ENCODE measurements around the gene CAPN3. TPM values are rescaled to one million over a fixed set of nuclear protein-coding genes. Genes with fewer than 3 reads are reported as not detected.

The CAPN3 gene
- total RNA-seq, 4 donors from 2014 or later = 2.3 to 7.5 (median 4.7) TPM

- no peak for TF ChIP-seq POLR2AphosphoS5 (IDR thresholded peaks at IDR 0.05)
- TF ChIP-seq, protein P1, sequence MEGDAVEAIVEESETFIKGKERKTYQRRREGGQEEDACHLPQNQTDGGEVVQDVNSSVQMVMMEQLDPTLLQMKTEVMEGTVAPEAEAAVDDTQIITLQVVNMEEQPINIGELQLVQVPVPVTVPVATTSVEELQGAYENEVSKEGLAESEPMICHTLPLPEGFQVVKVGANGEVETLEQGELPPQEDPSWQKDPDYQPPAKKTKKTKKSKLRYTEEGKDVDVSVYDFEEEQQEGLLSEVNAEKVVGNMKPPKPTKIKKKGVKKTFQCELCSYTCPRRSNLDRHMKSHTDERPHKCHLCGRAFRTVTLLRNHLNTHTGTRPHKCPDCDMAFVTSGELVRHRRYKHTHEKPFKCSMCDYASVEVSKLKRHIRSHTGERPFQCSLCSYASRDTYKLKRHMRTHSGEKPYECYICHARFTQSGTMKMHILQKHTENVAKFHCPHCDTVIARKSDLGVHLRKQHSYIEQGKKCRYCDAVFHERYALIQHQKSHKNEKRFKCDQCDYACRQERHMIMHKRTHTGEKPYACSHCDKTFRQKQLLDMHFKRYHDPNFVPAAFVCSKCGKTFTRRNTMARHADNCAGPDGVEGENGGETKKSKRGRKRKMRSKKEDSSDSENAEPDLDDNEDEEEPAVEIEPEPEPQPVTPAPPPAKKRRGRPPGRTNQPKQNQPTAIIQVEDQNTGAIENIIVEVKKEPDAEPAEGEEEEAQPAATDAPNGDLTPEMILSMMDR (IDR thresholded peaks at IDR 0.05) = no peak
- no peak for TF ChIP-seq EP300 (IDR thresholded peaks at IDR 0.05)
- TF ChIP-seq POLR2A (IDR thresholded peaks at IDR 0.05; ENCODE audit: low read depth) = no peak
Observed at GRCh38 chr15:42354824-42355223, 4.5 kb upstream of the CAPN3 start.

DNA sequence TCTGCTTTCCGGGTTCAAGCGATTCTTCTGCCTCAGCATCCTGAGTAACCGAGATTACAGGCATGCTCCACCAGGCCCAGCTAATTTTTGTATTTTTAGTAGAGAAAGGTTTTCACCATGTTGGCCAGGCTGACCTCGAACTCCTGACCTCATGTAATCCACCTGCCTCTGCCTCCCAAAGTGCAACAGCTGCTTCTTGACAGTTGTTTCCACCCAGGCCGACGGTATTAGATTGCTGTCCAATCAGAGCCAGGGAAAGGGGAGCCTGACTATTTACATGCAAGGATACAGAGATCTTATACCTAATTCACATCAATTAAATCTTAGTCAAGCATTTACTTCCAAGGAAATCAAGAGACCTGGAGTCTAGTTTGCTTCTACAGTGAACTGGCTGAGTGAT, 4.0 kb upstream of the CAPN3 start:
- 86% methylated on average over 6 of the region's 6 CpGs for WGBS
- Histone ChIP-seq H3K9me3 (no peaks in the 10 kb centered on the region), H3K4me3 (no peak overlapping the region), H3K4me1 (no peaks in the 10 kb centered on the region), H3K27ac (replicated peaks in 1 of 4) (no peak overlapping the region), H3K36me3 (peaks cover 15 to 83% (median 54%) of the 10 kb centered on the region in 4 donors), H3K27me3 (no peaks in the 10 kb centered on the region)
- intact Hi-C loops (cut with DNase I) = no loop called here
- TF ChIP-seq POLR2AphosphoS5 (IDR thresholded peaks at IDR 0.05) (no peak), EP300 (IDR thresholded peaks at IDR 0.05) (no peak)
- DNase-seq (ENCODE audit: extremely low spot score) = no peak

More at GRCh38 chr15:42354824-42355223, 4.5 kb upstream of the CAPN3 start:
- no peak for DNase-seq (ENCODE audit: extremely low spot score)
- intact Hi-C loops (cut with DNase I) = no loop called here
- H3K4me3 ChIP-seq = no peak overlapping the region
- no peaks in the 10 kb centered on the region for H3K9me3 ChIP-seq
- H3K4me1 ChIP-seq = no peaks in the 10 kb centered on the region
- 77% methylated on average over 2 of the region's 2 CpGs for WGBS
- H3K27me3 ChIP-seq = no peaks in the 10 kb centered on the region
- H3K27ac ChIP-seq (replicated peaks in 1 of 4) = no peak overlapping the region
- H3K36me3 ChIP-seq = peaks cover 15 to 83% (median 54%) of the 10 kb centered on the region in 4 donors

- Histone ChIP-seq H3K9me3 (no peaks in the 10 kb centered on the region), H3K27ac (replicated peaks in 1 of 4) (no peak overlapping the region), H3K36me3 (peaks cover 7 to 67% (median 39%) of the 10 kb centered on the region in 4 donors), H3K27me3 (no peaks in the 10 kb centered on the region), H3K4me1 (no peaks in the 10 kb centered on the region), H3K4me3 (no peak overlapping the region)
- intact Hi-C loops (cut with DNase I) = no loop called here
- DNase-seq (ENCODE audit: extremely low spot score) = no peak
- 70% methylated on average over 5 of the region's 5 CpGs for WGBS
- TF ChIP-seq POLR2A (IDR thresholded peaks at IDR 0.05; ENCODE audit: low read depth) = no peak
- TF ChIP-seq, protein P1 (IDR thresholded peaks at IDR 0.05) = no peak
- TF ChIP-seq POLR2AphosphoS5 (IDR thresholded peaks at IDR 0.05) = no peak
- no peak for TF ChIP-seq EP300 (IDR thresholded peaks at IDR 0.05)
Observed at GRCh38 chr15:42356851-42357250, 2.5 kb upstream of the CAPN3 start.

DNA sequence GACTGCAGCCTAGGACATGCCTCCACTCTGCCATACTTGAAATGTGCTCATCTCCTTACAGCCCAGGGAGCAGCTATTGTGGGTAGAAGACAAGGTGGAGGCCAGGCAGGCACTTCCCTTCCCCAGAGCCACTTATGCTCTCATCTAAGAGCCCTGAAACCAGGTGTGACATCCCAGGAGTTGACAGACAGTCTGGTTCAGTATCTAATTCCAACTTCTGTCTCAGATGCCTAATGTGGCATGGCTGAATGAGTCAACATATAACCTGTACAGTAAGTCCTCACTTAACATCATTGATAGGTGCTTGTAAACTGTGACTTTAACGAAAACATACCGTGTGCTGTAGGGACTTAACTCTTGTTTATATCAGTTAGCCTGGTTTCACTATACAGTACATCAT, 1.2 kb upstream of the CAPN3 start:
- Histone ChIP-seq H3K27ac (replicated peaks in 1 of 4) (no peak overlapping the region), H3K4me3 (no peak overlapping the region), H3K4me1 (no peaks in the 10 kb centered on the region), H3K36me3 (peaks cover 7 to 55% (median 28%) of the 10 kb centered on the region in 4 donors), H3K9me3 (no peaks in the 10 kb centered on the region), H3K27me3 (no peaks in the 10 kb centered on the region)
- TF ChIP-seq EP300 (IDR thresholded peaks at IDR 0.05) (no peak), POLR2A (IDR thresholded peaks at IDR 0.05; ENCODE audit: low read depth) (no peak), POLR2AphosphoS5 (IDR thresholded peaks at IDR 0.05) (no peak)
- TF ChIP-seq, protein P1 (IDR thresholded peaks at IDR 0.05) = no peak
- 90% methylated on average over 2 of the region's 2 CpGs for WGBS
- intact Hi-C loops (cut with DNase I) = no loop called here
- DNase-seq (ENCODE audit: extremely low spot score) = no peak

GRCh38 chr15:42359985-42360384, 684 bp downstream of the CAPN3 start:
- WGBS = 60% methylated on average over 7 of the region's 7 CpGs
- no peak overlapping the region for H3K4me3 ChIP-seq
- H3K36me3 ChIP-seq = peaks cover 0 to 36% (median 15%) of the 10 kb centered on the region in 4 donors
- intact Hi-C loops (cut with DNase I) = no loop called here
- no peaks in the 10 kb centered on the region for H3K9me3 ChIP-seq
- H3K4me1 ChIP-seq = no peaks in the 10 kb centered on the region
- H3K27me3 ChIP-seq = no peaks in the 10 kb centered on the region
- TF ChIP-seq, protein P1 (IDR thresholded peaks at IDR 0.05) = no peak
- TF ChIP-seq POLR2AphosphoS5 (IDR thresholded peaks at IDR 0.05) = no peak
- no peak for TF ChIP-seq POLR2A (IDR thresholded peaks at IDR 0.05; ENCODE audit: low read depth)
- no peak for DNase-seq (ENCODE audit: extremely low spot score)
- no peak overlapping the region for H3K27ac ChIP-seq (replicated peaks in 1 of 4)

Data from esophagus muscularis mucosa (tissue), 4 donors.